ENCODE measurements around the gene TAF9. TPM values are rescaled to one million over a fixed set of nuclear protein-coding genes. Genes with fewer than 3 reads are reported as not detected.

The TAF9 gene
- total and polyA plus RNA-seq, 2 of the 13 experiments (the other 11 are each of a cell fraction or from before 2014, with no cell fraction given), result 113 to 218 TPM

DNA sequence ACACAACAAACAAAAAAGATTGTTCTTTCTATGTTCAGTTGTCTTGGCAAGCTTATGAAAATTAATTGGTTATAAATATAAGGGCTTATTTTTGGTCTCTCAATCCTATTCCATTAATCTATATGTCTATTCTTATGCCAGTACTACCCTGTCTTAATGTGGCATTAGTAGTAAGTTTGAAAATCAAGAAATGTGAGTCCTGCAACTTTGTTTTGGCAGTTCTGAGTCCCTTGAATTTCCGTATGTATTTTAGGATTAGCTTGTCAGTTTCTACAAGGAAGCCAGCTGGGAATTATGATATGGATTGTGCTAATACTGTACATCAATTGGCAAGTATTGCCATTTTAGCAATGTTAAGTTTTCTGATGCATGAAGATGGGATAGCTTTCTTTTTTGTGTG is 26.2 kb downstream of the TAF9 start:
- DNase-seq (ENCODE audit: low spot score), result no peak
- H3K27ac ChIP-seq (ENCODE audit: extremely low read length, insufficient read depth, low read length), result no peak overlapping the region
- no peak for TF ChIP-seq GZF1 (CRISPR knock-in tag; IDR thresholded peaks at IDR 0.05)
- TF ChIP-seq ZNF138 (CRISPR knock-in tag; IDR thresholded peaks at IDR 0.05; ENCODE audit: low read depth), result no peak
- no peak for TF ChIP-seq SNAI1 (CRISPR knock-in tag; IDR thresholded peaks at IDR 0.05; ENCODE audit: borderline replicate concordance)
- no peak for TF ChIP-seq SATB2 (CRISPR knock-in tag; IDR thresholded peaks at IDR 0.05)
- TF ChIP-seq KMT2B (CRISPR knock-in tag; IDR thresholded peaks at IDR 0.05), result no peak
- TF ChIP-seq NFATC3 (CRISPR knock-in tag; IDR thresholded peaks at IDR 0.05), result no peak
- TF ChIP-seq MXI1 (IDR thresholded peaks at IDR 0.05; ENCODE audit: borderline replicate concordance, low read depth, low read length), result no peak
- no peak for TF ChIP-seq SP5 (CRISPR knock-in tag; IDR thresholded peaks at IDR 0.05; ENCODE audit: borderline replicate concordance, low read depth)
- H3K36me3 ChIP-seq (replicated peaks in 1 of 2; ENCODE audit: control insufficient read depth in 1 of 2, insufficient read depth in 2 of 2, low read length in 2 of 2), result no peaks in the 10 kb centered on the region
- H2AFZ ChIP-seq (ENCODE audit: low read length), result no peak overlapping the region
- H3K4me1 ChIP-seq (ENCODE audit: insufficient read depth, low read length), result peaks cover 8% of the 10 kb centered on the region
- no peaks in the 10 kb centered on the region for H3K9me3 ChIP-seq (ENCODE audit: low read length)
- no peaks in the 10 kb centered on the region for H3K79me2 ChIP-seq (ENCODE audit: insufficient read depth, low read length)
- no peak for FAIRE-seq
- H4K20me1 ChIP-seq (ENCODE audit: insufficient read depth, low read length), result no peaks in the 10 kb centered on the region
- ChIA-PET POLR2A (no interaction called here), CTCF (ENCODE audit: low intra/inter-chr PET ratio, low total read pairs) (no interaction called here)
- no TSS peak for BruUV-seq (replicated peaks)
- in situ Hi-C loops (cut with HindIII; ENCODE audit: extremely low pct_ligation_motif_present, low pct_unique_long_range_greater_than_20kb), result no loop called here
- intact Hi-C loops (cut with micrococcal nuclease; ENCODE audit: unreplicated experiment), result no loop called here
- H3K9ac ChIP-seq (ENCODE audit: insufficient read depth, low read depth, low read length), result no peak overlapping the region
- 65% methylated on average over 1 of the region's 1 CpG for WGBS (ENCODE audit: low lambda C conversion rate)
- no peak for ATAC-seq
- H3K4me3 ChIP-seq (replicated peaks in 1 of 3; ENCODE audit: insufficient read depth in 1 of 3, low read depth in 2 of 3, low read length in 3 of 3), result no peak overlapping the region
- no peak overlapping the region for H3K4me2 ChIP-seq (ENCODE audit: low read depth, low read length)
- no peaks in the 10 kb centered on the region for H3K27me3 ChIP-seq (ENCODE audit: control insufficient read depth in 1 of 2, insufficient read depth in 2 of 2, low read length in 2 of 2)

- ChIA-PET POLR2A (no interaction called here), CTCF (ENCODE audit: low intra/inter-chr PET ratio, low total read pairs) (no interaction called here)
- no peaks in the 10 kb centered on the region; a peak in 1 of 5 replicates for H3K27me3 ChIP-seq (ENCODE audit: control insufficient read depth in 1 of 2, insufficient read depth in 2 of 2, low read length in 2 of 2)
- BruUV-seq (replicated peaks), result no TSS peak
- H3K27ac ChIP-seq (ENCODE audit: extremely low read length, insufficient read depth, low read length), result no peak overlapping the region
- TF ChIP-seq HOXA5 (CRISPR knock-in tag; IDR thresholded peaks at IDR 0.05), result no peak
- TF ChIP-seq LCORL (IDR thresholded peaks at IDR 0.05), result no peak
- TF ChIP-seq LCORL (CRISPR knock-in tag; IDR thresholded peaks at IDR 0.05), result no peak
- TF ChIP-seq ZNF768 (CRISPR knock-in tag; IDR thresholded peaks at IDR 0.05), result no peak
- TF ChIP-seq PPARG (CRISPR knock-in tag; conservative IDR thresholded peaks at IDR 0.05), result no peak
- TF ChIP-seq ZNF761 (CRISPR knock-in tag; conservative IDR thresholded peaks at IDR 0.05), result no peak
- no peak for TF ChIP-seq ZNF577 (CRISPR knock-in tag; IDR thresholded peaks at IDR 0.05; ENCODE audit: borderline replicate concordance, low read depth)
- TF ChIP-seq ZNF232 (CRISPR knock-in tag; IDR thresholded peaks at IDR 0.05; ENCODE audit: borderline replicate concordance), result no peak
- no peak for TF ChIP-seq YY1 (IDR thresholded peaks at IDR 0.05; ENCODE audit: insufficient read depth, insufficient replicate concordance, low read depth, low read length)
- TF ChIP-seq, protein P1, sequence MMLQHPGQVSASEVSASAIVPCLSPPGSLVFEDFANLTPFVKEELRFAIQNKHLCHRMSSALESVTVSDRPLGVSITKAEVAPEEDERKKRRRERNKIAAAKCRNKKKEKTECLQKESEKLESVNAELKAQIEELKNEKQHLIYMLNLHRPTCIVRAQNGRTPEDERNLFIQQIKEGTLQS (CRISPR knock-in tag; IDR thresholded peaks at IDR 0.05), result no peak
- no peak for TF ChIP-seq ZNF138 (CRISPR knock-in tag; IDR thresholded peaks at IDR 0.05; ENCODE audit: low read depth)
- TF ChIP-seq, protein P2, sequence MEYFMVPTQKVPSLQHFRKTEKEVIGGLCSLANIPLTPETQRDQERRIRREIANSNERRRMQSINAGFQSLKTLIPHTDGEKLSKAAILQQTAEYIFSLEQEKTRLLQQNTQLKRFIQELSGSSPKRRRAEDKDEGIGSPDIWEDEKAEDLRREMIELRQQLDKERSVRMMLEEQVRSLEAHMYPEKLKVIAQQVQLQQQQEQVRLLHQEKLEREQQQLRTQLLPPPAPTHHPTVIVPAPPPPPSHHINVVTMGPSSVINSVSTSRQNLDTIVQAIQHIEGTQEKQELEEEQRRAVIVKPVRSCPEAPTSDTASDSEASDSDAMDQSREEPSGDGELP (IDR thresholded peaks at IDR 0.05; ENCODE audit: borderline replicate concordance, low read depth), result no peak
- TF ChIP-seq ZBTB3 (CRISPR knock-in tag; IDR thresholded peaks at IDR 0.05; ENCODE audit: borderline replicate concordance, low read depth), result no peak
- H3K4me2 ChIP-seq (ENCODE audit: low read depth, low read length), result no peak overlapping the region
- no peaks in the 10 kb centered on the region for H3K9me3 ChIP-seq (ENCODE audit: low read length)
- H4K20me1 ChIP-seq (ENCODE audit: insufficient read depth, low read length), result no peaks in the 10 kb centered on the region
- no peak overlapping the region for H3K4me3 ChIP-seq (replicated peaks in 1 of 3; ENCODE audit: insufficient read depth in 1 of 3, low read depth in 2 of 3, low read length in 3 of 3)
- no peaks in the 10 kb centered on the region for H3K79me2 ChIP-seq (ENCODE audit: insufficient read depth, low read length)
- H3K9ac ChIP-seq (ENCODE audit: insufficient read depth, low read depth, low read length), result no peak overlapping the region
- no peaks in the 10 kb centered on the region for H3K36me3 ChIP-seq (replicated peaks in 1 of 2; ENCODE audit: control insufficient read depth in 1 of 2, insufficient read depth in 2 of 2, low read length in 2 of 2)
- in situ Hi-C loops (cut with HindIII; ENCODE audit: extremely low pct_ligation_motif_present, low pct_unique_long_range_greater_than_20kb) (no loop called here), intact Hi-C loops (cut with micrococcal nuclease; ENCODE audit: unreplicated experiment) (no loop called here)
- ATAC-seq (no peak), FAIRE-seq (no peak), DNase-seq (ENCODE audit: low spot score) (no peak)
- no peak overlapping the region for H2AFZ ChIP-seq (ENCODE audit: low read length)
- H3K4me1 ChIP-seq (ENCODE audit: insufficient read depth, low read length), result peaks cover 8% of the 10 kb centered on the region
- 84% methylated on average over 4 of the region's 4 CpGs for WGBS (ENCODE audit: low lambda C conversion rate)
These were observed 27.7 kb downstream of the TAF9 start for GRCh38 chr5:69341520-69342161.
